Measurements from ENCODE around the gene APP.

APP gene

GRCh38 chr21:26116456-26117011 lies 54.0 kb downstream of the APP start:
- CTCF ChIA-PET, result no interaction called here
- TF ChIP-seq CTCF (IDR thresholded peaks at IDR 0.05; ENCODE audit: control extremely low read depth, extremely low read depth, low read depth, missing control alignments), result no peak
- POLR2A ChIA-PET, result no interaction called here
- no peak for DNase-seq (ENCODE audit: extremely low spot score)

GRCh38 chr21:26115899-26116298 lies 54.7 kb downstream of the APP start:
- no peak for TF ChIP-seq CTCF (IDR thresholded peaks at IDR 0.05; ENCODE audit: control extremely low read depth, extremely low read depth, low read depth, missing control alignments)
- CTCF ChIA-PET, result no interaction called here

GRCh38 chr21:26115305-26115704 lies 55.3 kb downstream of the APP start:
- POLR2A ChIA-PET, result no interaction called here
- CTCF ChIA-PET, result no interaction called here
- TF ChIP-seq CTCF (IDR thresholded peaks at IDR 0.05; ENCODE audit: control extremely low read depth, extremely low read depth, low read depth, missing control alignments), result no peak
- DNase-seq (ENCODE audit: extremely low spot score), result no peak

More at GRCh38 chr21:26115899-26116298, 54.7 kb downstream of the APP start:
- POLR2A ChIA-PET, result no interaction called here
- no peak for DNase-seq (ENCODE audit: extremely low spot score)

GRCh38 chr21:26112975-26113374 lies 57.6 kb downstream of the APP start:
- DNase-seq (ENCODE audit: extremely low spot score), result no peak
- POLR2A ChIA-PET, result no interaction called here
- TF ChIP-seq CTCF (IDR thresholded peaks at IDR 0.05; ENCODE audit: control extremely low read depth, extremely low read depth, low read depth, missing control alignments), result no peak
- CTCF ChIA-PET, result interaction anchor here (1.6 kb wide), 1 partner anchor 9 kb away, joined by 3 read pairs; no protein-coding TSS in a partner anchor

GRCh38 chr21:26112127-26112742 lies 58.3 kb downstream of the APP start:
- no peak for TF ChIP-seq CTCF (IDR thresholded peaks at IDR 0.05; ENCODE audit: control extremely low read depth, extremely low read depth, low read depth, missing control alignments)
- no peak for DNase-seq (ENCODE audit: extremely low spot score)
- ChIA-PET CTCF (no interaction called here), POLR2A (no interaction called here)

GRCh38 chr21:26110715-26111114 lies 59.9 kb downstream of the APP start:
- POLR2A ChIA-PET, result no interaction called here

More at GRCh38 chr21:26110715-26111114, 59.9 kb downstream of the APP start:
- CTCF ChIA-PET, result interaction anchor here (1.3 to 1.8 kb wide), 3 partner anchors 9 to 21 kb away, joined by 3 to 4 read pairs (median 3); no protein-coding TSS in a partner anchor
- no peak for TF ChIP-seq CTCF (IDR thresholded peaks at IDR 0.05; ENCODE audit: control extremely low read depth, extremely low read depth, low read depth, missing control alignments)
- no peak for DNase-seq (ENCODE audit: extremely low spot score)
